ENCODE data around the gene ARMC7. TPM values are rescaled to one million over a fixed set of nuclear protein-coding genes. Genes with fewer than 3 reads are reported as not detected.

ARMC7 gene
- total and polyA plus RNA-seq, 2 of the 13 experiments (the other 11 are each of a cell fraction or from before 2014, with no cell fraction given), result 3.9 to 4.2 TPM

DNA sequence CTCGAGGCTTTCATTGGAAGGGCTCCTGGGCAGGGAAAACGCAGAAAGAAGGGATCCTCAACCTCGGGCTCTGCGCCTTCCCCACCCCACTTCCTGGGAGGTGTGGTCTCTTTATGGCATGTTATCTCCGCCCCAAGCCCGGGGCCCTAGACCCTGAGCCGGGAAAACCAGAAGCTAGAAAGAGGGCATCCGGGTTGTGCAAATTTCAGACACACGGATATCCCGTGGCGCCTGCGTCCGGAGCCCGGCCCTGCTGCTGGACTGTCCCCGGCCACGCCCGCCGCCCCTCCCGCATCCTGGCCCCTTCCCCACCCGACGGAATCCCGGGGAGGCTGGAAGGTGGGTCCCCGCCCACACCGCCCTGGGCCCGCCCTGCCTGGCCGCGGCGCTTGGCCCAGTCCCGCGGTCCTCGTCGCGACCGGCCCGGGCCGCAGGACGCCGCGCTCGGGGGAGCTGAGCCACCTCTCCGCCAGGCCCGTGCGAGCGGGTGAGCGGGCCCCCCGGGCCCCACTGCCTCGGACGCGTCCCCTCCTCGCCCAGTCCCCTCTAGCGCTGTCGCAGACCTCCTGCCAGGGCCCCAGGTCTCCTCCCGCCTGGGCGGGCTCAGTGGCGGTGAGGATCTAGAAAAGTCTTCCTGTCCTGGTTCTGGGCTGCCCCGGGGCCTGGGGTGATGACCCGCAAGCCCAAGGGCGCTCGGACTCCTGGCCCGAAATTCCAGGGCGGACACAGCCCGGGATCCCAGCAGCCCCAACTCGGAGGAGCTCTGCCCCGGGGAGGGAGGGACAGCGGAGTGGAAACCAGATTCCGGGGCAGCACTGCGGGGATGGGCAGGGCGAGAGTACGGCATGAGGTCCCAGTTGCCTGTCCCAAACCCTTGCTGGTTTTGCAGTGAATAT is 22.0 kb upstream of the ARMC7 start, which contains the start of gene SLC16A5 (continued):
- TF ChIP-seq, protein P1, sequence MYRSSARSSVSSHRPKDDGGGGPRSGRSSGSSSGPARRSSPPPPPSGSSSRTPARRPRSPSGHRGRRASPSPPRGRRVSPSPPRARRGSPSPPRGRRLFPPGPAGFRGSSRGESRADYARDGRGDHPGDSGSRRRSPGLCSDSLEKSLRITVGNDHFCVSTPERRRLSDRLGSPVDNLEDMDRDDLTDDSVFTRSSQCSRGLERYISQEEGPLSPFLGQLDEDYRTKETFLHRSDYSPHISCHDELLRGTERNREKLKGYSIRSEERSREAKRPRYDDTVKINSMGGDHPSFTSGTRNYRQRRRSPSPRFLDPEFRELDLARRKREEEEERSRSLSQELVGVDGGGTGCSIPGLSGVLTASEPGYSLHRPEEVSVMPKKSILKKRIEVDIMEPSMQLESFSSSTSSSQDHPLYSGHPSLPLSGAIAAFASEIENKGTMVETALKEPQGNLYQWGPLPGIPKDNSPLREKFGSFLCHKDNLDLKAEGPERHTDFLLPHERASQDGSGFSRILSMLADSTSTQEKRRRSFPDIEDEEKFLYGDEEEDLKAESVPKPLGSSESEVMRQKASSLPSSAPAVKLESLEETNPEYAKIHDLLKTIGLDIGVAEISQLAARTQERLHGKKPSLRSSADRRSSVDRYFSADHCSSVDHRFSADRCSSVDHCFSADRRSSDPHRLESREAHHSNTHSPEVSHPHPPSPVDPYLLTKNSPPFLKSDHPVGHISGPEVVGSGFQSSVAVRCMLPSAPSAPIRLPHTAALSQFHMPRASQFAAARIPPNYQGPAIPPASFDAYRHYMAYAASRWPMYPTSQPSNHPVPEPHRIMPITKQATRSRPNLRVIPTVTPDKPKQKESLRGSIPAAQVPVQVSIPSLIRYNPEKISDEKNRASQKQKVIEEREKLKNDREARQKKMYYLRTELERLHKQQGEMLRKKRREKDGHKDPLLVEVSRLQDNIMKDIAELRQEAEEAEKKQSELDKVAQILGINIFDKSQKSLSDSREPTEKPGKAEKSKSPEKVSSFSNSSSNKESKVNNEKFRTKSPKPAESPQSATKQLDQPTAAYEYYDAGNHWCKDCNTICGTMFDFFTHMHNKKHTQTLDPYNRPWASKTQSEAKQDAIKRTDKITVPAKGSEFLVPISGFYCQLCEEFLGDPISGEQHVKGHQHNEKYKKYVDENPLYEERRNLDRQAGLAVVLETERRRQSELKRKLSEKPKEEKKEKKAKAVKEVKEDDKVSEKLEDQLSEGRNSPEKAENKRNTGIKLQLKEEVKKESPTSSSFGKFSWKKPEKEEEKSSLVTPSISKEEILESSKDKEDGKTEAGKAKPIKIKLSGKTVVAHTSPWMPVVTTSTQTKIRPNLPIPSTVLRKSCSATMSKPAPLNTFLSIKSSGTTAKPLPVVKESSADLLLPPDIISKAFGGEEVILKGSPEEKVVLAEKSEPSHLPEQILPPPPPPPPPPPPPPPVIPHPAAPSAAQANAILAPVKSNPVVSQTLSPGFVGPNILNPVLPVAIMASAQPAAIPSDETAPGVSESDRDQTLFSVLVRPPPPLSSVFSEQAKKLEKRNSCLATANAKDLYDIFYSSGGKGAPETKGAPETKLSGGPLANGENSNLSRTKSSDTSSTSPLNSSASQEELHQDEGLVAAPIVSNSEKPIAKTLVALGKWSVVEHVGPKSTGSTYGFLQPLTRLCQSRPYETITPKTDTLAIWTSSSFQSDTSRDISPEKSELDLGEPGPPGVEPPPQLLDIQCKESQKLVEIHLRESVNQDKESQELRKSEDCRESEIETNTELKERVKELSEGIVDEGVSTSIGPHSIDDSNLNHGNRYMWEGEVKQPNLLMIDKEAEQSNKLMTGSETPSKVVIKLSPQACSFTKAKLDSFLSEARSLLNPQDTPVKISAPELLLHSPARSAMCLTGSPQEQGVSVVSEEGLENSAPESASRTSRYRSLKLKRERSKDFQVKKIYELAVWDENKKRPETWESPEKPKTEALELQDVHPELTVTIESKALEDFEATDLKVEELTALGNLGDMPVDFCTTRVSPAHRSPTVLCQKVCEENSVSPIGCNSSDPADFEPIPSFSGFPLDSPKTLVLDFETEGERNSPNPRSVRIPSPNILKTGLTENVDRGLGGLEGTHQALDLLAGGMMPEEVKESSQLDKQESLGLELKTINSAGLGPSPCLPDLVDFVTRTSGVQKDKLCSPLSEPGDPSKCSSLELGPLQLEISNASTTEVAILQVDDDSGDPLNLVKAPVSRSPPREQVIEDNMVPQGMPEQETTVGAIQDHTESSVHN (CRISPR knock-in tag; IDR thresholded peaks at IDR 0.05), result no peak
- TF ChIP-seq ZNF678 (CRISPR knock-in tag; IDR thresholded peaks at IDR 0.05) (no peak), ZIK1 (CRISPR knock-in tag; IDR thresholded peaks at IDR 0.05; ENCODE audit: borderline replicate concordance, low read depth) (no peak), GABPA (IDR thresholded peaks at IDR 0.05; ENCODE audit: low read depth, low read length) (no peak), GABPA (CRISPR knock-in tag; IDR thresholded peaks at IDR 0.05; ENCODE audit: low read depth) (peak; percentile 37; the same call in 1 of the 2 replicates), ZNF737 (CRISPR knock-in tag; IDR thresholded peaks at IDR 0.05; ENCODE audit: borderline replicate concordance) (no peak), MED13 (CRISPR knock-in tag; IDR thresholded peaks at IDR 0.05) (no peak), ZNF629 (CRISPR knock-in tag; conservative IDR thresholded peaks at IDR 0.05) (no peak)
- TF ChIP-seq, protein P2, sequence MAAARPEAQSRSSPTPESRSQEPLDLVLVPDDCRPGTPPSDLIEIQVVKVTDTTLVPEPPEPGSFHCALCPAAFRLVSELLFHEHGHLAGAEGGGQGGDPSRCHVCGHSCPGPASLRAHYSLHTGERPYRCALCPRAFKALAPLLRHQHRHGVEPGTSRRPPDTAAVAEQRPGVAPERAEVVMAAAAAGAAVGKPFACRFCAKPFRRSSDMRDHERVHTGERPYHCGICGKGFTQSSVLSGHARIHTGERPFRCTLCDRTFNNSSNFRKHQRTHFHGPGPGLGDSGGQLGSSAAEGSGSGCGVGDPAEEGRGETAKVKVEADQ (CRISPR knock-in tag; IDR thresholded peaks at IDR 0.05; ENCODE audit: borderline replicate concordance), result no peak
- TF ChIP-seq, protein P3, sequence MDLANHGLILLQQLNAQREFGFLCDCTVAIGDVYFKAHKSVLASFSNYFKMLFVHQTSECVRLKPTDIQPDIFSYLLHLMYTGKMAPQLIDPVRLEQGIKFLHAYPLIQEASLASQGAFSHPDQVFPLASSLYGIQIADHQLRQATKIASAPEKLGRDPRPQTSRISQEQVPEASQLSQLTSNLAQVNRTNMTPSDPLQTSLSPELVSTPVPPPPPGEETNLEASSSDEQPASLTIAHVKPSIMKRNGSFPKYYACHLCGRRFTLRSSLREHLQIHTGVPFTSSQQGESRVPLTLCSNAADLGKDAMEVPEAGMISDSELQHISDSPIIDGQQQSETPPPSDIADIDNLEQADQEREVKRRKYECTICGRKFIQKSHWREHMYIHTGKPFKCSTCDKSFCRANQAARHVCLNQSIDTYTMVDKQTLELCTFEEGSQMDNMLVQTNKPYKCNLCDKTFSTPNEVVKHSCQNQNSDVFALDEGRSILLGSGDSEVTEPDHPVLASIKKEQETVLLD (CRISPR knock-in tag; IDR thresholded peaks at IDR 0.05; ENCODE audit: low read depth), result peak; percentile 72; the same call in 1 of the 2 replicates
- TF ChIP-seq, protein P4, sequence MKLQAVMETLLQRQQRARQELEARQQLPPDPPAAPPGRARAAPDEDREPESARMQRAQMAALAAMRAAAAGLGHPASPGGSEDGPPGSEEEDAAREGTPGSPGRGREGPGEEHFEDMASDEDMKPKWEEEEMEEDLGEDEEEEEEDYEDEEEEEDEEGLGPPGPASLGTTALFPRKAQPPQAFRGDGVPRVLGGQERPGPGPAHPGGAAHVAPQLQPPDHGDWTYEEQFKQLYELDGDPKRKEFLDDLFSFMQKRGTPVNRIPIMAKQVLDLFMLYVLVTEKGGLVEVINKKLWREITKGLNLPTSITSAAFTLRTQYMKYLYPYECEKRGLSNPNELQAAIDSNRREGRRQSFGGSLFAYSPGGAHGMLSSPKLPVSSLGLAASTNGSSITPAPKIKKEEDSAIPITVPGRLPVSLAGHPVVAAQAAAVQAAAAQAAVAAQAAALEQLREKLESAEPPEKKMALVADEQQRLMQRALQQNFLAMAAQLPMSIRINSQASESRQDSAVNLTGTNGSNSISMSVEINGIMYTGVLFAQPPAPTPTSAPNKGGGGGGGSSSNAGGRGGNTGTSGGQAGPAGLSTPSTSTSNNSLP (IDR thresholded peaks at IDR 0.05; ENCODE audit: low read depth, low read length), result no peak
- TF ChIP-seq, protein P5, sequence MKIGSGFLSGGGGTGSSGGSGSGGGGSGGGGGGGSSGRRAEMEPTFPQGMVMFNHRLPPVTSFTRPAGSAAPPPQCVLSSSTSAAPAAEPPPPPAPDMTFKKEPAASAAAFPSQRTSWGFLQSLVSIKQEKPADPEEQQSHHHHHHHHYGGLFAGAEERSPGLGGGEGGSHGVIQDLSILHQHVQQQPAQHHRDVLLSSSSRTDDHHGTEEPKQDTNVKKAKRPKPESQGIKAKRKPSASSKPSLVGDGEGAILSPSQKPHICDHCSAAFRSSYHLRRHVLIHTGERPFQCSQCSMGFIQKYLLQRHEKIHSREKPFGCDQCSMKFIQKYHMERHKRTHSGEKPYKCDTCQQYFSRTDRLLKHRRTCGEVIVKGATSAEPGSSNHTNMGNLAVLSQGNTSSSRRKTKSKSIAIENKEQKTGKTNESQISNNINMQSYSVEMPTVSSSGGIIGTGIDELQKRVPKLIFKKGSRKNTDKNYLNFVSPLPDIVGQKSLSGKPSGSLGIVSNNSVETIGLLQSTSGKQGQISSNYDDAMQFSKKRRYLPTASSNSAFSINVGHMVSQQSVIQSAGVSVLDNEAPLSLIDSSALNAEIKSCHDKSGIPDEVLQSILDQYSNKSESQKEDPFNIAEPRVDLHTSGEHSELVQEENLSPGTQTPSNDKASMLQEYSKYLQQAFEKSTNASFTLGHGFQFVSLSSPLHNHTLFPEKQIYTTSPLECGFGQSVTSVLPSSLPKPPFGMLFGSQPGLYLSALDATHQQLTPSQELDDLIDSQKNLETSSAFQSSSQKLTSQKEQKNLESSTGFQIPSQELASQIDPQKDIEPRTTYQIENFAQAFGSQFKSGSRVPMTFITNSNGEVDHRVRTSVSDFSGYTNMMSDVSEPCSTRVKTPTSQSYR (CRISPR knock-in tag; IDR thresholded peaks at IDR 0.05; ENCODE audit: borderline replicate concordance), result no peak
